Measurements from ENCODE around the gene PPP1R9A.

DNA sequence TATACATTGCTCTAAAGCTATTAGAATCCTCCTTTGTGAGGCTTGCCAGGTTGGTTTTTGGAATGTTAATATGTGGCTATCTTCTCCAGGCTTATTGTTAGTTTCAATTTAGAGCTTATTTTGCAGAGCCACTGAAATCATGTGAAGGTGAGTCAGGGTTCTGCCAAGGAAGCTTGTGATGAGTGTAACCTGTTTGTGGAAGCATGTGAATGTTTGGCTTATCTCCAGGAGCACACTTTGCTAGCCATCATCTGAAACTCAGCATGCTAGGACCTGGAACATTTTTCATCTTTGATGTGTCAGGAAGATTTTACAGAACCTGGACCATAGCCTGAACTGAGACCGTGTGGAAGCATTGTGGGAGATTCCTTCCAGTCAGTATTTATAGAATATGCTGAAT lies 197.3 kb downstream of the PPP1R9A start:
- TF ChIP-seq GATA2 (IDR thresholded peaks at IDR 0.05; ENCODE audit: low read depth, low read length) (no peak), GATA3 (IDR thresholded peaks at IDR 0.05; ENCODE audit: low read depth, low read length) (no peak)

All from SH-SY5Y (cell line).